Fibroblast of skin of back (primary cell): ENCODE results near the gene PNMA6E. TPM values are rescaled to one million over a fixed set of nuclear protein-coding genes. Genes with fewer than 3 reads are reported as not detected.
A peak's percentile ranks its signal among the peaks of the same experiment; 100 is the strongest.

Experiments used
- DNase-seq: peaks from one replicate; pipeline ENCODE4 v3.0.0-alpha.2; 2013
- polyA plus RNA-seq, 2 experiments: library from polyadenylated mRNA; unstranded; fragments of 120-200 nt; gene quantifications; one replicate each; pipeline ENCODE4 v1.2.1, GENCODE V29; 2013; ENCODE audit not compliant: insufficient read length in 2 of 2

PNMA6E gene
- polyA plus RNA-seq (2013, experiment 1 of 2; ENCODE audit: insufficient read length): not detected
- polyA plus RNA-seq (2013, experiment 2 of 2; ENCODE audit: insufficient read length): not detected

DNA sequence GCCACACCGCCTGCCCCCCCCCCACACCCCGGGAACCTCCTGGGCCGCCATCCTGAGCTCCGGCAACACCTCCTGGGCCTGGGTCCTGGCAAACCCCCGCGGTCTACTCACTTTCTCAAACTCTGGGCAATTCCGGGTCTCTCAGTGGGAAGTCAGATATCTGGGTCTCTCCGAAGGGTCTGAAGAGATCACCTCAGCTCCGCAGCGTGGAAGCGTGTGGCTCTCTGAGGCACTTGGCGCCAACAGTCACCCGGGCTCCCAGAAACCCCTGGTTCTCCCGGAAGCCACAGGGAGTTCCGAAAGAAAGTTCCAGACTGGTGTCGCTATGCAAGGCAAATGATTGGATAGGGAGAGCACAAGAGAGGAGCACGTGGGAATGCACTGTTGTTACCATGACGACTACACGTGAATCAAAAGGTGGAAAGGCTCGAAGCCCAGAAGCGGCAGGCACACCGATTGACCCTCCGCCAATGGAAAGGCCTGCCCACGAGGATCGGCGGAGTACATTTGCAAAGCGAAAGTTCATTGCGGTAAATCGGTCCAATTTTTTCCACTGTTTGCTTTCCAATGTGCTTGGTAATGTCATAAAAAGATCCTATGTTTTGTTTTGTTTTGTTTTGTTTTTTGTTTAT, at the start of gene PNMA6E:
TSS of gene PNMA6E (minus strand) at position 218 of the 632 bp plus-strand sequence. CDS start 2,501 bp downstream, outside the sequence.
- no peak for DNase-seq

DNA sequence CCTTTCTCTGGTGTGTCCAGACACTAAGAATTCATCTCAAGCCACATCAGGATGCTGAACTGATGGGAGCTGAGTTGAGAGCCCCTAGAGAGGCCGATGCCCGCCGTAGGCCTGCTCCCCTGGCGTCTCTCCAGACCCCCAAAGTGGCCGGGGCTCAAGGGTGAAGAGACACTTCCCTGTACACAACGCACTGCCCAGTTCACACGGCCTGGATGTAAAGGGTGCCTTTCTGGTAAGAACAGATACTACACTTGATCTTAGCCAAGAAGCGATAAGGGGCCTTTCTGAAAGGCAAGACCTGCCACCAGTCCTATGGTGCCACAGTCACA, 49.8 kb upstream of the PNMA6E start:
- DNase-seq: no peak

- no peak for DNase-seq
Observed at GRCh38 chrX:153450114-153450948, 49.2 kb upstream of the PNMA6E start.

- no peak for DNase-seq
Observed at GRCh38 chrX:153449368-153450113, 48.4 kb upstream of the PNMA6E start.

DNA sequence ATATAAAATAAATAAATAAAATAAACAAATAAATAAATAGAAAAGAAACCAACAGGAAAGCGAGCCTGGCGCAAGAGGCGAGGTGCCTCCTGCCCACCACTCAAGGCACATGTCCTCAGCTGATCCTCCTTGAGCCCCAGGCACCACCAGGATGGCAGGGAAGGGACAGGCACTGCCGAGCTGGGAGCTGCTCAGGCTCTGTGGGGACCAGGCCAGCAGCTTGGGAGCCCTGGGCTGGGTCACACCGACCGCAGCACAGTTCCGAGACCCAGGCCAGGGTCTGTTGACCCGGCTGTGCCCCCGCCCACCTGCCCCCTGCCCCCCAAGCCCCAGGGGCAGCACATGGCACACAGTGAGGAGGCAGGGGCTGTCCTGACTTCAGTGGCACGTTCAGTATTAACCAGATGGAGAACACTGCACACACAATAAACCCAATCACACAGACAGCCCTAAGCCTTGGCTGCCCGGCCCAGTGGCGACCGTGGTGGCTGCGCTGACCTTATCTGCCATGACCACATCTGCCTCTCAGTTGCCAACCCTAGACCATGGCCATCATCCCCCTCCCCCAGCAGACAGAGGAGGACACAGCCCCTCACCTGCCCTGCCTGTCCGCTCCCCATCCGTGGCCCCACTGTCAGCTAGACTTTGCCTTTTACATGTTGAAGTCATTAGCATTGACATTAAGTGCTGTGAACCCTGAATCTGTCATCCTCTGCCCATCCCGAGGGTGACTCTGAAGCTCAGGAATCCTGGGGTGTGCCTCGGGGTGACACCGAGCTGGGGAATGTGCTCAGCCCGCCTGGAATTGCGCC, 47.6 kb upstream of the PNMA6E start:
- no peak for DNase-seq

DNA sequence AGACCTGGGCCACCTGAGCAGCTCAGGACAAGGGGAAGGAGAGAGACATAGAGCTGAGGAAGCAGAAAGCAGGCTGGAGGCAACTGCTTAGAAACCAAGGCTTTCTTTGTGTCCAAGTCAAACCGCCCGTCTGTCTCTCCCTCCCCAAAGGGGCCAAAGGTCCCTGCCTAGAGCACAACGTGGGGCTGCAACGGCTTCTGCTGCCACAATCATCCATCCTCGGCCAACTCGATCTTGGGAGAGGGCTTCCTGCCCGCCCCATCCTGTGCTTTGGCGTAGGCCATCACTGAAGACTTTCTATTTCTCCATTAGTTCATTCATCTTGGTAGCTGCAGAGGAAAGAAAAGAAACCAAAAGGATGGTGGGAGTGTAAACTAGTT, 46.4 kb upstream of the PNMA6E start:
- DNase-seq: no peak

DNA sequence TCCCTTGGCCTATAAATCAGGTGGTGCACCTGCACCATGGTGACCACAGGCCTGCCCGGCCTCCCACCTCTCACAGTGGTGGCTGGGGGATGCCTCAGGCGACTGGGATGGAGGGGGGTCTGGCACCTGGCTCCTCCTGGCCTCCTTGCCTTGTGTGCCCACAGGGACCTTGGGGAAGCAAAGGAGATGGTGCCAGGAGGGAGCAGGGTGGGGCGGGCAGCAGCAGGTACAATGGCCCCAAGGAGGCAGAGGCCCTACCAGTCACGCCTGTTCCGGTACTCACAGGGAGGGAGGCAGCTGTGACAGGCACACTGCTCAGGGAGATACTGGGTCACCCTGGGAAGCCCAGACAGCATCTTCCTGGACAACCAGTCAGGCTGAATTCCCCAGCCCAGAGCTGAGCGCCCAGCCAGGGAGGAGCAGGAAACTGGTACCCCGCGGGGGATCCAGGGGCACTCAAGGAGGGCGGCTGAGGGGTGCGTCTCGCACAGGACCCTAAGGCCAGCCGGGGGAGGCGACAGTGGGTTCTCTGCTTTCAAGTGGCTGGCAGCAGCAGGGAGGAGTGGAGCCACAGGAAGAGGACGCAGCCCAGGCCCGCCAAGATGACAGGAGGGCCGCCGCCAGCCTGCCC, 45.9 kb upstream of the PNMA6E start:
- DNase-seq: no peak

GRCh38 chrX:153446636-153446936, 45.4 kb upstream of the PNMA6E start:
- no peak for DNase-seq

- no peak for DNase-seq
Observed at GRCh38 chrX:153445856-153446635, 44.9 kb upstream of the PNMA6E start, which contains the start of gene TREX2. Gene TREX2 (minus strand): TSS chrX:153446056. CDS start chrX:153445430, 626 bp downstream.

DNA sequence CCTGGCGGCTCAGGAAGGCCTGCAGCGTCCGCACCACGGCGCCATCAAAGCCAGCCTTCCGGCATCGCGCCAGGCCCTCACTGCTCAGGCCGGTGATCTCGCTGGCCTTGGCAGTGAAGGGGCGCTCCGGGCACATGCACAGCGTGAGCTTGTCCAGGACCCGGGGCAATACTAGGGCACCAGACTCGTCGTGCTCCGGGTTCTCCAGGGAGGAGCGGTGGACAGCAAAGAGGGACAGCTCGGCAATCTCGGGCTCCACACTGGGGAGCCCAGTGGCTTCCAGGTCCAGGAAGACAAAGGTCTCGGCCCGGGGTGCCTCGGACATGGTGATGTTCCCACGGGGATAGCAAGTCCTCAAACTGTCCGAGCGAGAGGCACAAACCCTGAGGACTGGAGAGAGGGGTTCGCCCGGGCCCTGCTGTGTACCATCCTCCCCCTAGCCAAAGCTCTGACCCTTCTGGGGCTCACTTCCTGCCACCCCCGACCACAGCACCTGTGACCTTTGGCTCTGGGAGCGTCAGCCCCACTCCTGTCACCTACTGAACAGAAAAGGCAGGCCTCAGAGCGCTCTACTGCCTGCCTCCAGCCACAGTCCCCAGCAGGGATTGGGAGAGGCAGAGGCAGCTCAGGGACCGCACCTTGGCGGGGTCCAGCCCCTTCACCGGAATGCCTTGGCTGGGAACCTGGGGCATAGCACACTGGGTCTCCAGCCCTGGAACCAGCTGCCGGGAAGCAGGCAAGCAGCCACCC, 44.1 kb upstream of the PNMA6E start:
- no peak for DNase-seq

- no peak for DNase-seq
Observed at GRCh38 chrX:153444333-153445011, 43.3 kb upstream of the PNMA6E start.

- DNase-seq: no peak
Observed at GRCh38 chrX:153443476-153444332, 42.6 kb upstream of the PNMA6E start.

DNA sequence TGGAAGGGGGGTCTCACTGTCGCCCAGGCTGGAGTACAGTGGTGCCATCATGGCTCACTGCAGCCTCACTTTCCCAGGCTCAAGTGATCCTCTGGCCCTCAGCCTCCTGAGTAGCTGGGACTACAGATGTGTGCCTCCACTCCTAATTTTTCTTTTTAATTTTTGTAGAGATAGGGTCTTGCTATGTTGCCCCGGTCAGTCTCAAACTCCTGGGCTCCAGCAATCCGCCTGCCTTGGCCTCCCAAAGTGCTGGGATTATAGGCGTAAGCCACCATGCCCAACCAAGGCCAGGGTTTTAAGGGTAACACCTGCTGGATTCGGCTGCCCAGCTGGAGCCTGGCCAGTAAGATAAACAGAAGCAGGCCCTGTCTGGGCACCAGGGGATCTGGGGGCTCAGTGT, 41.3 kb upstream of the PNMA6E start:
- DNase-seq: no peak

- DNase-seq: no peak
Observed at GRCh38 chrX:153441981-153442380, 40.8 kb upstream of the PNMA6E start.

GRCh38 chrX:153441296-153441695, 40.1 kb upstream of the PNMA6E start:
- no peak for DNase-seq

DNA sequence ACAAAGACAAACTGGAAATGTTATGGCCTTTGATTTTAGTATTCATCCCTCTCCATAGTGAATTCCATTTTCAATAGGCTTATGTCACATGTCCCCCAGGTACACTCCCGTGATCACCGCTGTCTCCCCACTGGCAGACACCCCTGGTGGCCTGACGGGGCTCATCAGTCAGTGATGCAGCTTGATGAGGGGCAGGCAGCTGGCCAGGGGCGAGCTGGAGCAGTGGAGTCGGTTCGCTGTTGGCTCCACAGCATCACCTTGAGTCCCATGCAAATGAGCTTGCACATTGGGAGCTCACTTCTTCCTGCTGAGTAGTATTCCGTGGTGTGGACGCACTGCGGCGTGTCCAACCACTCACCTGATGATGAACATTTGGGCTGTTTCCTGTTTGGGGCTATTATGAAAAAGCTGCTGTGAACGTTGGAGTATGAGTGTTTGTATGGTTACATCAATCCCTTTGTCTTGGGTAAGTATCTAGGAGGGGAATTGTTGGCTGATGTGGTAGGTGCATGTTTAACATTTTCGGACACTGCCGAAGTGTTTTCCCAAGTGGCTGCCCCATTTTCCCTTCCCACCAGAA, 39.5 kb upstream of the PNMA6E start:
- no peak for DNase-seq

DNA sequence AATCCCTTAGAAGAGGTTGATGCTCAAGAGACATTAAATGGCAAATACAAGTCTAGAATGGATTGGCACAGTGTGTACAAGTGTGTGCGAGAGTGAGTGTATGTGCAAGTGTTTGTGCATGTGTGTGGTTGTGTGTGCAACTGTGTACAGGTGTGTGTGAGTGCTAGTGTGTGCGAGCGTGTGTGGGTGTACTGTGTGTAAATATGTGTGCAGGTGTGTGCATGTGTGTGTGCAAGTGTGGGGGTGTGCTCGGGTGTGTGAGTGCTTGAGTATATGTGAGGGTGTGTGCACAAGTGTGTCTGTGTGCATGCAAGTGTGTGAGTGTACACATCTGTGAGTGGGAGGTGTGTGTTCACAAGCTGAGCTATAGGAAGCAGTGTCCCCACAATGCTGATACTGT, 38.8 kb upstream of the PNMA6E start:
- no peak for DNase-seq

- peak; percentile 11 for DNase-seq
Observed at GRCh38 chrX:153438532-153438931, 37.4 kb upstream of the PNMA6E start.

DNA sequence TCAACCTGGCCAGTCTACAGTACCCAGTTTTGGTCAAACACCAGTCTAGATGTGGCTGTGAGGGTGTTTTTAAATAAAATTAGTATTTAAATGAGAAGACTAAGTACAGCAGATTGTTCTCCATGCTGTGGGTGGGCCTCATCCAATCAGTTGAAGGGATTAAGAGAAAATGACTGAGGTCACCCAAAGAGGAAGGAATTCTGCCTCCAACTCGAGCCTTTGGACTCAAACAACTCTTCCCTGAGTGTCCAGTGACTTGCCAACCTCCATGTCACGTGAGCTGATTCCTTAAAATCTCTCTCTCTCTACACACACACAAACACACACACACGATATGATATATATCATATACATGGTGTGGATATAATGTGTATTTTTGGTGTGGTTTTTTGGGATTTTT, 34.7 kb upstream of the PNMA6E start:
- no peak for DNase-seq
